HG03460 (cell line): ENCODE data around the gene ZNF598.
"Not testable (repeated sequence)": the region's sequence is repeated elsewhere in the genome, so short reads cannot be mapped to it uniquely, and the experiment has no call there.

ENCODE experiments used
- ATAC-seq: cut with Tn5 transposase; IDR thresholded peaks from one replicate; pipeline ENCODE4 v1.9.1; 2021; ENCODE audit not compliant: unreplicated experiment

ZNF598 gene

GRCh38 chr16:2028620-2029220 is 19.1 kb upstream of the ZNF598 start:
- ATAC-seq, result no peak

DNA sequence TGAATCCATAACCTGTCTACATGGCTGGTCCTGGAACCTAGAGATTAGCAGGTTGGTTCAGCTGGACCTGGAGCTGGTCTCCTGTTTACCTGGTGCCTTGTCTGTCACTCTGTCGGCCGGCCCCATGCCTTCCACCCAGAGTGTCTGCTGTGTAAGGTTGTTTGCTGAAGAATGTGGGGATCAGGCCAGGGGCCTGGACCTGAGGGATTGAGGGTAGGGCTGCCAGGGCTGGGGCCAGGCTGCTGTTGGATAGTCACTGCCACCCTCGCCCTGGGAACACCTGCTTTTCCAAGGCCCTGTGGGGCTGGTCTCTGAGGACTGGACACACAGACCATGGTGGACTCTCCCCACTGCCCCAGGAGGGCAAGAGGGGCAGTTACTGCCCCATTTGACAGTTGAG is 18.5 kb upstream of the ZNF598 start:
- ATAC-seq, result no peak

DNA sequence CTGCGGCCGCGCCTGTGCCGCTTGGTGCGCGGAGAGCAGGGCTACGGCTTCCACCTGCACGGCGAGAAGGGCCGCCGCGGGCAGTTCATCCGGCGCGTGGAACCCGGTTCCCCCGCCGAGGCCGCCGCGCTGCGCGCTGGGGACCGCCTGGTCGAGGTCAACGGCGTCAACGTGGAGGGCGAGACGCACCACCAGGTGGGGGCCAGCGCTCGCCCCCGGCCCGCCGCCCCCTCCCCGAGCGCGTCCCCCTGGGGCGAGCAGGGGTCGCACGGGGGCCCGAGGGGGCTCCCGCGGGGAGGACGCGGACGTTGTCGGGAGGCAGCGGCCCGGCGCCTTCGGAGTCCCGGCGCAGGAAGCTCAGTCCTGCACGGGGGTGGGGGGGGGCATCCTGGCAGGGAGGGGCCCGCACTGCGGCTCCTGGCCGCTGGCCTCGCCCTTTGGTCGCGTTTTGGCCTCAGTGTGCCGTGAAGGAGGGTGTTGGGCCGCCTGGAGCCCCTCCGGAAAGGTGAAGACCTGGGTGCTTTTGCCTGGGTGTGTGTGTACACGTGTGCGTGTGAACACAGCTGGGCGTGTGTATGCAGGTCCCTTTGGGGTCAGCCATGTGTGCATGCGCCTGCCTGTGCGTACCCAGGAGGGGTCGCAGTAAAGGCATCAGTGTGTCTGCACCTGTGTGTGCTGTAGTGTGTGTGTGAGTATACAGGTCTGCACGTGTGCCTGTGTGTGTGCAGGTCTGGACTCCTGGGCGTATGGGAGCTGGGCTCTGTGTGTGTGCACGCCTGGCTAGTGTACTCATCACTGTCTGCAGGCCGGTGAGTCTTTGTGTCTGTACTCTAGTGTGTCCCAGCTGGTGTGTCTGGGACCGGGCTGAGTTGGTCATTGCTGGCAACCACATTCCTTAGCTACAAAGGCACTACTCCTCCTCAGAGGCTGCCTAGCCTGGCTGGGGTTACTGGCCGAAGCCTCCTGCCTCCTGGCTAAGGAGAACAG is 17.7 kb upstream of the ZNF598 start:
- no peak for ATAC-seq

DNA sequence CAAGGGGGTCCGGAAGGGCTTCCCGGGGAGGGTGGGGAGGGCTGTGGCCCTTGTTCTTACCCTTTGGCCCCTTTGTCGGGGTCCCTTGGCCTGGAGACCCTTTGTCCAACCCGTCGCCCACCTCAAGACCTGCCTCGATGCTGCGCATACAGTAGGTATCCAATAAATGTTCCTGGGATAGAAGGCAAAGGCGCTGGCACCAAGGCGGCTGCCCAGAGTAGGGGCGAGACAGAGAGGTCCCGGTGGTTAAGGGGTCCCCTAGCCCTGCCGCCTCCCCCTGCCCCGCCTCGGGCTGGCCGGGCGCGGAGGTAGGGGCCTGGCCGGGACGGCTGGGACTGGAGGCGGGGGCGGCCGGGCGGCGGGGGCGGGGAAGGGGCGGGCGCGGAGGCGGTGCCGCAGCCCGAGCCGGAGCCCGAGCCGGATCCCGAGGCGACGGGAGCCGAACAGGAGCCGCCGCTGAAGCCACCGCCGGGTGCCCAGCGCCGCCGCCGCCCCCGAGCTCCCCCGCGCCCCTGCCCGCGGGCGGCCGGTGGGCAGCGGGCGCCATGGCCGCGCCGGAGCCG is 16.9 kb upstream of the ZNF598 start, which contains the start of gene NHERF2:
NHERF2 (plus strand) TSS at position 442 of the 563 bp plus-strand sequence; CDS start at position 546, 104 bp downstream.
- no peak for ATAC-seq

- ATAC-seq, result no peak
Observed at GRCh38 chr16:2025878-2026460, 16.3 kb upstream of the ZNF598 start.

GRCh38 chr16:2025251-2025650 is 15.6 kb upstream of the ZNF598 start:
- ATAC-seq, result no peak

DNA sequence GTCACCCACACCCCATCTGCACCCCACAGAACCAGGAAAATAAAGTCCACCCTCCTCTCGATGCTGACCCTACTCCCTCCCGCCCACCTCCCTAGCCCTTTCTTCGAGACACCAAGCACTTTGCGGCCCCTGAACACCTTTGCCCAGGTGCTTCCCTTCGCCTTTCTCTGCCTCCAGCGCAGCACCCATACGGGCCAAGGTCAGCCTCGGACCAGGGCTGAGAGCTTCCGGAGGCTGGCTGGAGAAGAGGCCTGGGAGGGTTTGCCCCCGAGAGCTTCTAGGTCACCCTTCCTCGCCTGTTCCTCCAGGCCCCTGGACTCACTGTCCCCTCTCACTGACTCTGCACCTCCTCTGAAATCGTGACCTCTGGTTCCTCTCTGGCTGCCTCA is 14.4 kb upstream of the ZNF598 start:
- no peak for ATAC-seq

DNA sequence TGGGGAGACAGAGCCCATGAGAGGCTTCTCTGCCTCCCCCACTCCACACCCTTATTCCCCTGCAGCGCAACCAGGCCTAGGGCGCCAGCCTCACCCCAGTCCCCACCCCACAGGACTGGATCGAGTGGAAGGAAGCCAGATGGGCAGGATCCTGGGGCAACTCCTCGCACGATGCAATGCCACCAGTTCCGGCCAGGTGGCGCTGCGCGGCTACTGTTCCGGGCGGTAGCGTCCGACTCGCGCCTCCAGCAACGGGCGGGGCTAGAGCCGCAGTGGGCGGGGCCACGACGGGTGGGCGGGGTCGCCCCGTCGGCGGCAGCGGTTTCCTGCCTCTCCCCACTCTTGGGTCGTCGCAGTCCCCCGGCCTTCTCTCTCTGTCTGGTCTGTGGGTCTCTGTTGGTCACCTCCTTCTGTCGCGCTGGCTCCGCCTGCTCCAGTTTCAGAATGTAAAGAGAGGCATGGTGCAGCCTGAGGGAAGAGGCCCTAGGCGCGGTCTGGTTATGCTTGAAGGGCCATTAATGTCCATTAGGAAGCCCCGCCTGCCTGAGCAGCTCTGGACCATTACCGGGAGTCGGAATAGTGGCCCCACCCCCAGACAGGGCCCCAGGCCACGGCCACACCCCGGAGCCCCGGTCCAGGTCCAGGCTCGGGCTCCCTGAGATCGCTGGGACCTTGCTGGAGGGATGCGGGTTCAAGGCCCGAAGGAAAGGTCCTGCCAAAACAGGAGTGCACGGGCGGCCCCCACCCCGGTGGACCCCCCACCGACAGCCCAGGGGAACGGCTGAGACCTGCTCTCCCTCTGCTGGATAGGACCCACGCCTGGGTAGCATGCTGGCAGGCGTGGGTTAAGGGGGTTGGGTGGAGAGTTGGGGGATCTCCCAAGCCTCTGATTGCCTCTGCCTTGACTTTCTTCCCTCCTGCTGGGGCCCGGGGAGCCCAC is 13.7 kb upstream of the ZNF598 start:
- peak; percentile 69 for ATAC-seq

GRCh38 chr16:2022723-2023091 is 13.1 kb upstream of the ZNF598 start:
- peak; percentile 15 for ATAC-seq

GRCh38 chr16:2019921-2020831 is 10.6 kb upstream of the ZNF598 start:
- ATAC-seq, result no peak

- ATAC-seq, result no peak
Observed at GRCh38 chr16:2019518-2019920, 9.9 kb upstream of the ZNF598 start, which contains the start of gene NPW. Gene NPW, plus strand, starts transcription at chr16:2019785.

- no peak for ATAC-seq
Observed at GRCh38 chr16:2016407-2016922, 6.8 kb upstream of the ZNF598 start.

DNA sequence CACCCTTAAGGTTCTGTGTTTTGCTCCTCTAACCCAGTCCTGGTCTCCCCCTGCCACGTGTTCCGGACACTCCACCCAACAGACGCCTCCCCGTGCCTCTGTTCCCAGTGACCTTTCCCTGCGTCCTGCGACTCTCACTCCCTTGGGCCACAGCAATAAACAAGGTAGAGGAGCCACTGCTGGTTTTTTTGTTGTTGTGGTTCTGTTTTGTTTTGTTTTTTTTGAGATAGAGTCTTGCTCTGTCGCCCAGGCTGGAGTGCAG is 6.3 kb upstream of the ZNF598 start:
- no peak for ATAC-seq

DNA sequence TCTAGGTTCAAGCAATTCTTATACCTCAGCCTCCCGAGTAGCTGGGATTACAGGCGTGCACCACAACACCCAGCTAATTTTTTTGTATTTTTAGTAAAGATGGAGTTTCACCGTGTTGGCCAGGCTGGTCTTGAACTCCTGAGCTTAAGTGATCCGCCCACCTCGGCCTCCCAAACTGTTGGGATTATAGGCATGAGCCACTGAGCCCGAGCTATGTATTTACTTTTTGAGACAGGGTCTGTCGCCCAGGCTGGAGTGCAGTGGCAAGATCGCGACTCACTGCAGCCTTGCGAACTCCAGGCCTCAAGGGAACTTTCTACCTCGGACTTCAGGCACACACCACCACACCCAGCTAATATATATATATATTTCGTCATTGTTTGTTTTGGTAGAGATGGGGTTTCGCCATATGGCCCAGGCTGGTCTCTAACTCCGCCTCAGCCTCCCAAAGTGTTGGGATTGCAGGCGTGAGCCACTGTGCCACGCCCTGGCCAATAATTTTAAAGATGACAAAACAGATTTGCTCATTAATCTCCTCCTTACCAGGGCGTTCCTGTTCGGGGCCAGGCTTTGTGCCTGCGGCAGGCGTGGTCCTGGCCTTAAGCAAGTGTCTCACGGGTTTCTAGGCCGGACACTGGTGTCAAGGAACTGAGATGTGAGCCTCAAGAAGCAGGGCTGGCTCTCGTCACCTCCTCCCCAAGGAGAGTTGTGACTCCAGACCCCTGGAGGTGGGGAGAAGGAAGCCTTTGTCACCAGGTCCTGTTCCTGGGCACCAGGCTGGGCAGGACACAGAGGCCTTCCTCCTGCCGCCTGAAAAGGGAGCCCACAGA is 5.7 kb upstream of the ZNF598 start:
- ATAC-seq, result no peak

DNA sequence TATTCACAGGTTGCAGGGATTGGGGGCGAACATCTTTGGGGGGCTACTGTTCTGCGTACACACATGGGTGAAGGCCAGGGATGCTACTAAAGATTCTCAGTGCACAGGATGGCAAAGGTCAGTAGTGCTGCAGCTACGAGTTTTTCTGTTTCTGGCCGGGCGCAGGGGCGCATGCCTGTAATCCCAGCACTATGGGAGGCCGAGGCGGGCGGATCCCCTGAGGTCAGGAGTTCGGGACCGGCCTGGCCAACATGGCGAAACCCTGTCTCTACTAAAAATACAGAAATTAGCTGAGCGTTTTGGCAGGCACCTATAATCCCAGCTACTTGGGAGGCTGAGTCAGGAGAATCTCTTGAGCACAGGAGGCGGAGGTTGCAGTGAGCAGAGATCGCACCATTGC is 3.9 kb upstream of the ZNF598 start:
- no peak for ATAC-seq

GRCh38 chr16:2011726-2012125 is 2.1 kb upstream of the ZNF598 start:
- ATAC-seq, result not testable (repeated sequence)

DNA sequence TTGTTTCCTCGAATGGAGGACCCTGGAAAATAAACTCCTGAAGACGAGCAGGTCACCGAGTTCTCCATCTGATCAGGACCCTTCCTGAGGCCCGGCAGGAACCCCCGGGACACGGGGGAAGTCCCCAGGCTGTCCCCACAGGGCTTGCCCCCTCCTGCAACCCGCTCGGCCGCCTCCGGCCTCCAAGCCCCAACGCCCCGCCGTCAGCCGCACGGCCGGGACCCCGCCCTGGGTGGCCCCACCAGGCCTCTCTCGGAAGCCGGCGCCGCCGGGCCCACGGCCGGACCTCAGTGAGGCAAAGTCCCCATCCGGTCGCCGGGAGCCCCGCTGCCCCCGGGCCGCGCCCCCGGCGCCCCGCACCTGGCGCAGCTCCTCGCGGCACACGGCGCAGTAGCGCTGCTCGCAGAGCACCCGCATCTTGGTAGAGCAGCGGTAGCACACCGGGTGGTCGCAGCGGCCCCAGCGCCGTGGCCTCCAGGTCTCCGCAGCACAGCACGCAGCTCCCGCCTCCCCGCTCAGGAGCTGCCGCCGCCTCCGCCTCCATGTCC is 383 bp downstream of the ZNF598 start:
- ATAC-seq, result peak; percentile 18

DNA sequence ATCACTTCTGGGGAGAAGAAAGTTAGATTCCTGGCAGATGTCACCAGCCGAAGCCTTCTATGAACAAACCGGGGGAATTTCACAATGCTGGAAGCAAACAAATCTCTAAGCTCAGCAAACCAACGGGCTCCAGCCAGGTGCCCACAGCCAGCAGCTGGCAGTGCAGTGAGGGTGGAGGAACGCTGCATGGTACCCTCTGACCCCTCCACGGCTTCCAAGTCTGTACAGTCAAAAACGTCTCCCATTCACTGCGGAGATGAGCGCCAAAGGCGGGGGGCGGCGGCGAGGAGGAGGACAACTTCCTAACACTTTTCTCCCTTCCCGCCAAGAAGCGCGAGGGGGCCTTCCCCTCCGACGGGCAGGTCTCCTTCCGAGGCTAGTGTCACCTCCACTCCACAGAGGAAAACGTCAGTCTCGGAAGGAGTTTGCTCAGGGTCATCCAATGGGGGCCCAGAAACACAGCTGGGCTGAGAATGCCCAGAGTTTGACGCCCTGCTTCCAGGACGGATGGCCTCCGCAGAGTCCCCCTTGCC is 924 bp downstream of the ZNF598 start:
- ATAC-seq, result no peak
